ENCODE results near the gene ADARB1.

DNA sequence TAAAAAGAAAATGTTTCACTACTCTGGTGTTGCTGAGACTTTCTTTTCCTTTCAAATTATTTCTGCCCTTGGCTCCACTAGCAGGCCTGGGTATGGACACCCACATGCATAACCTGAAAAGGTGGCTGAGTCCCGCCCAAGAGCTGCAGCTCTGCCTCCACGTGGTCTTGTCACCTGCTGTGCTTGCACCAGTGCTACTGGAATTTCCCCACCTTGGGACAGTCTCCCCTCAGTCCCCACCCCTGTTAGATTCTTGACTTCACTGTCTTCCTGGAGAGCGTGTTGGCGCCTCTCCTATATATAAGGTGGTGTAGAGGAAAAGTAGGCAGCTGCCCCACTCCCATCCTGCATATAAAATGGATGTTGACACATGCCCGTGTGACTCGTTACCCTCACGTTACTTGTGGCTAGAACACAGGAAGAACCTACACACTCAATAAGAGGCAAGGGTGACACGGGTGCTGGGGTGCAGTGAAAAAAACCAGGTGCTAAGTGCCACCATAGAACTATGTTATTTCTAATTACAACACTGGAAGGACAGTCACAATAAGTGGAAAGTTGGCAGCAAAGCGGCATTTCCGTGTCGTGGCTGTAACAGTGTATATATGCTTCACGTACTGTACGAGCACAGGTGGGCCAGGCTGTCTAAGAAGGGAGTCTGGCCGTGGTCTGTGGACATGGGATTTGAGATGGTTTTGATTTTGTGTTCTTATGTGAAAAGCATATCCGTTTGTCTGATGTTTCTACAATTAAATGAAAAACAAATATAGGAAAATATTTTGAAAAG is 152.4 kb downstream of the ADARB1 start:
- TF ChIP-seq, protein P1, sequence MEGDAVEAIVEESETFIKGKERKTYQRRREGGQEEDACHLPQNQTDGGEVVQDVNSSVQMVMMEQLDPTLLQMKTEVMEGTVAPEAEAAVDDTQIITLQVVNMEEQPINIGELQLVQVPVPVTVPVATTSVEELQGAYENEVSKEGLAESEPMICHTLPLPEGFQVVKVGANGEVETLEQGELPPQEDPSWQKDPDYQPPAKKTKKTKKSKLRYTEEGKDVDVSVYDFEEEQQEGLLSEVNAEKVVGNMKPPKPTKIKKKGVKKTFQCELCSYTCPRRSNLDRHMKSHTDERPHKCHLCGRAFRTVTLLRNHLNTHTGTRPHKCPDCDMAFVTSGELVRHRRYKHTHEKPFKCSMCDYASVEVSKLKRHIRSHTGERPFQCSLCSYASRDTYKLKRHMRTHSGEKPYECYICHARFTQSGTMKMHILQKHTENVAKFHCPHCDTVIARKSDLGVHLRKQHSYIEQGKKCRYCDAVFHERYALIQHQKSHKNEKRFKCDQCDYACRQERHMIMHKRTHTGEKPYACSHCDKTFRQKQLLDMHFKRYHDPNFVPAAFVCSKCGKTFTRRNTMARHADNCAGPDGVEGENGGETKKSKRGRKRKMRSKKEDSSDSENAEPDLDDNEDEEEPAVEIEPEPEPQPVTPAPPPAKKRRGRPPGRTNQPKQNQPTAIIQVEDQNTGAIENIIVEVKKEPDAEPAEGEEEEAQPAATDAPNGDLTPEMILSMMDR (conservative IDR thresholded peaks at IDR 0.05; ENCODE audit: low read depth, low read length) = no peak
- no peak for TF ChIP-seq EZH2 (IDR thresholded peaks at IDR 0.05; ENCODE audit: borderline replicate concordance, low read depth, low read length, poor library complexity, severe bottlenecking)
